Uterine smooth muscle cell (primary cell): ENCODE results near the gene TRABD2A. TPM values are rescaled to one million over a fixed set of nuclear protein-coding genes. Genes with fewer than 3 reads are reported as not detected.

Experiments
- total RNA-seq: library from RNA; depleted of rRNA; stranded (reverse); fragments of >200 nt; gene quantifications from 2 replicates; pipeline ENCODE4 v1.2.3, GENCODE V29; 2014

Gene TRABD2A
- total RNA-seq = 2.5 and 4.8 TPM in 2 replicates

GRCh38 chr2:84880645-84881521 lies at the start of gene TRABD2A:
TSS of gene TRABD2A (minus strand) at chr2:84881084. CDS start at chr2:84881039, 45 bp downstream.

GRCh38 chr2:84905181-84906107 lies 24.6 kb upstream of the TRABD2A start, which contains the start of gene TMSB10:
TSS of gene TMSB10 (plus strand) at chr2:84905656.

Other genes starting within 250 kb of the TRABD2A start
- gene TMSB10, start 24.6 kb upstream of the TRABD2A start, total RNA-seq = 7,169 and 10,030 TPM in 2 replicates
- gene KCMF1, start 90.1 kb upstream of the TRABD2A start, total RNA-seq = 85.7 and 87.5 TPM in 2 replicates